ENCODE measurements around the gene NXNL2.
A peak's percentile ranks its signal among the peaks of the same experiment; 100 is the strongest.

The NXNL2 gene

GRCh38 chr9:88577256-88578120, 42.5 kb downstream of the NXNL2 start:
- no peak overlapping the region for H2AFZ ChIP-seq (ENCODE audit: low read depth, low read length, severe bottlenecking)
- no peak overlapping the region for H3K4me2 ChIP-seq (ENCODE audit: low read depth, low read length, poor library complexity, severe bottlenecking)

GRCh38 chr9:88578121-88579049, 43.4 kb downstream of the NXNL2 start:
- TF ChIP-seq EZH2phosphoT487 (conservative IDR thresholded peaks at IDR 0.05; ENCODE audit: low read length): no peak
- peak; percentile 94 for TF ChIP-seq CTCF (IDR thresholded peaks at IDR 0.05; ENCODE audit: insufficient read depth, low read length, poor library complexity, severe bottlenecking)
- Histone ChIP-seq H3K4me2 (ENCODE audit: low read depth, low read length, poor library complexity, severe bottlenecking) (peak overlapping the region; percentile 37), H3K36me3 (ENCODE audit: low read length) (no peaks in the 10 kb centered on the region), H3K4me3 (ENCODE audit: insufficient read depth, low read length, poor library complexity, severe bottlenecking) (no peak overlapping the region), H2AFZ (ENCODE audit: low read depth, low read length, severe bottlenecking) (no peak overlapping the region), H3K9me2 (replicated peaks; ENCODE audit: insufficient read depth, low read length) (no peaks in the 10 kb centered on the region), H3K27ac (ENCODE audit: low read depth, low read length) (no peak overlapping the region), H3F3A (ENCODE audit: insufficient read depth) (no peaks in the 10 kb centered on the region), H3K27me3 (ENCODE audit: low read length) (no peaks in the 10 kb centered on the region; the same call in 1 of the 2 replicates), H3K9me3 (ENCODE audit: insufficient read depth, low read length) (no peaks in the 10 kb centered on the region), H3K79me2 (ENCODE audit: insufficient read depth, low read length) (no peaks in the 10 kb centered on the region), H4K20me1 (ENCODE audit: low read depth, low read length) (no peaks in the 10 kb centered on the region), H3K9ac (ENCODE audit: low read length) (no peak overlapping the region)

More at GRCh38 chr9:88577256-88578120, 42.5 kb downstream of the NXNL2 start:
- H3F3A ChIP-seq (ENCODE audit: insufficient read depth): no peaks in the 10 kb centered on the region
- H3K9me2 ChIP-seq (replicated peaks; ENCODE audit: insufficient read depth, low read length): no peaks in the 10 kb centered on the region
- H3K27me3 ChIP-seq (ENCODE audit: low read length): no peaks in the 10 kb centered on the region; the same call in 1 of the 2 replicates
- no peak overlapping the region for H3K27ac ChIP-seq (ENCODE audit: low read depth, low read length)
- H4K20me1 ChIP-seq (ENCODE audit: low read depth, low read length): no peaks in the 10 kb centered on the region
- H3K9ac ChIP-seq (ENCODE audit: low read length): no peak overlapping the region
- H3K79me2 ChIP-seq (ENCODE audit: insufficient read depth, low read length): no peaks in the 10 kb centered on the region
- H3K9me3 ChIP-seq (ENCODE audit: insufficient read depth, low read length): no peaks in the 10 kb centered on the region
- no peaks in the 10 kb centered on the region for H3K36me3 ChIP-seq (ENCODE audit: low read length)
- TF ChIP-seq CTCF (IDR thresholded peaks at IDR 0.05; ENCODE audit: insufficient read depth, low read length, poor library complexity, severe bottlenecking): no peak
- TF ChIP-seq EZH2phosphoT487 (conservative IDR thresholded peaks at IDR 0.05; ENCODE audit: low read length): no peak
- no peak overlapping the region for H3K4me3 ChIP-seq (ENCODE audit: insufficient read depth, low read length, poor library complexity, severe bottlenecking)

- TF ChIP-seq CTCF (IDR thresholded peaks at IDR 0.05; ENCODE audit: insufficient read depth, low read length, poor library complexity, severe bottlenecking) (no peak), EZH2phosphoT487 (conservative IDR thresholded peaks at IDR 0.05; ENCODE audit: low read length) (no peak)
- no peak overlapping the region for H2AFZ ChIP-seq (ENCODE audit: low read depth, low read length, severe bottlenecking)
- H3K27ac ChIP-seq (ENCODE audit: low read depth, low read length): no peak overlapping the region
- H3K27me3 ChIP-seq (ENCODE audit: low read length): no peaks in the 10 kb centered on the region
- H3K36me3 ChIP-seq (ENCODE audit: low read length): no peaks in the 10 kb centered on the region
- H3K9ac ChIP-seq (ENCODE audit: low read length): no peak overlapping the region
- H3K9me2 ChIP-seq (replicated peaks; ENCODE audit: insufficient read depth, low read length): no peaks in the 10 kb centered on the region
- no peaks in the 10 kb centered on the region for H3K9me3 ChIP-seq (ENCODE audit: insufficient read depth, low read length)
- H3K4me2 ChIP-seq (ENCODE audit: low read depth, low read length, poor library complexity, severe bottlenecking): no peak overlapping the region
- H3K4me3 ChIP-seq (ENCODE audit: insufficient read depth, low read length, poor library complexity, severe bottlenecking): no peak overlapping the region
- H4K20me1 ChIP-seq (ENCODE audit: low read depth, low read length): no peaks in the 10 kb centered on the region
- H3F3A ChIP-seq (ENCODE audit: insufficient read depth): no peaks in the 10 kb centered on the region
- no peaks in the 10 kb centered on the region for H3K79me2 ChIP-seq (ENCODE audit: insufficient read depth, low read length)
These were observed 44.2 kb downstream of the NXNL2 start for GRCh38 chr9:88579050-88579715.
